Esophagus muscularis mucosa (tissue), 4 donors: ENCODE measurements around the gene GRAMD2B. TPM values are rescaled to one million over a fixed set of nuclear protein-coding genes. Genes with fewer than 3 reads are reported as not detected.

Source experiments
- DNase-seq: peaks from one replicate; pipeline ENCODE4 v3.0.0-alpha.2; 2017; ENCODE audit errors: extremely low spot score
- H3K27ac ChIP-seq, 4 donors: fragments of 200-600 bp; sonication (generic); replicated peaks in 1 of 4; 1 replicate in 3 of 4; 2 replicates in 1 of 4; pipeline ENCODE4 v1.5.1; 2016 to 2019; ENCODE audit warnings: mild to moderate bottlenecking in 1 of 4
- H3K27me3 ChIP-seq, 4 donors: fragments of 200-600 bp; sonication (generic); one replicate each; pipeline versions ENCODE4 v1.5.1 to v1.6.0; 2016 to 2019
- H3K36me3 ChIP-seq, 4 donors: fragments of 200-600 bp; sonication (generic); one replicate each; pipeline ENCODE4 v1.5.1; 2016 to 2019
- H3K4me1 ChIP-seq, 4 donors: fragments of 200-600 bp; sonication (generic); one replicate each; pipeline ENCODE4 v1.5.1; 2016 to 2019
- H3K4me3 ChIP-seq, 4 donors: fragments of 200-600 bp; sonication (generic); 1 replicate in 2 of 4; 2 replicates in 2 of 4; pipeline ENCODE4 v1.5.1; 2016 to 2019; ENCODE audit warnings: mild to moderate bottlenecking in 4 of 4, moderate library complexity in 1 of 4
- H3K9me3 ChIP-seq, 4 donors: fragments of 200-600 bp; sonication (generic); 1 replicate in 3 of 4; 2 replicates in 1 of 4; pipeline ENCODE4 v1.5.1; 2016 to 2019
- CTCF ChIP-seq, 3 experiments: fragments of 200-600 bp in 2 of 3; fragments of 450-650 bp in 1 of 3; sonication (generic) in 2 of 3; IDR thresholded peaks; one replicate each; pipeline ENCODE4 v1.5.1; 2017 to 2019; ENCODE audit warnings: antibody characterized with exemption in 3 of 3, mild to moderate bottlenecking in 2 of 3, moderate library complexity in 1 of 3
- EP300 ChIP-seq: sonication (generic); formaldehyde crosslinking; IDR thresholded peaks from one replicate; pipeline ENCODE4 v1.6.1; 2017; ENCODE audit warnings: antibody characterized with exemption
- POLR2A ChIP-seq: fragments of 450-650 bp; IDR thresholded peaks from one replicate; pipeline ENCODE4 v1.6.1; 2017; ENCODE audit warnings: antibody characterized with exemption, moderate library complexity, mild to moderate bottlenecking, low read depth
- POLR2AphosphoS5 ChIP-seq, 2 donors: sonication (generic); formaldehyde crosslinking; IDR thresholded peaks; one replicate each; pipeline ENCODE4 v1.6.1; 2017; ENCODE audit warnings: antibody characterized with exemption in 2 of 2
- WGBS: methylation state at CpG from one replicate; pipeline ENCODE4 v1.1.5; 2018; 5-methylcytosine and 5-hydroxymethylcytosine counted together
- intact Hi-C: fragments of 100-400 bp; cut with DNase I; formaldehyde crosslinking; loops from one replicate; pipeline ENCODE4 v1.15.1; 2023
- total RNA-seq, 4 donors: library from RNA; depleted of rRNA; stranded (reverse); fragments of >200 nt; gene quantifications; one replicate each; pipeline versions ENCODE4 v1.1.0 to v1.2.1, GENCODE V29; 2016

Gene GRAMD2B
- total RNA-seq, 4 donors from 2014 or later: 37.9 to 76.5 (median 49.4) TPM

- peaks cover 21 to 53% (median 52%) of the 10 kb centered on the region in 4 donors for H3K4me1 ChIP-seq
- DNase-seq: no peak
Observed at GRCh38 chr5:126383246-126383645, 40.0 kb upstream of the GRAMD2B start.

GRCh38 chr5:126383776-126384175 lies 39.4 kb upstream of the GRAMD2B start:
- intact Hi-C loops: no loop called here
- no peak for DNase-seq
- 43% methylated on average over 3 of the region's 3 CpGs for WGBS
- H3K27me3 ChIP-seq: no peaks in the 10 kb centered on the region
- TF ChIP-seq POLR2AphosphoS5 (IDR thresholded peaks at IDR 0.05): no peak
- no peak overlapping the region for H3K4me3 ChIP-seq
- H3K4me1 ChIP-seq: peaks cover 21 to 53% (median 52%) of the 10 kb centered on the region in 4 donors
- H3K36me3 ChIP-seq: no peaks in the 10 kb centered on the region
- H3K9me3 ChIP-seq: peaks cover 0 to 6% (median 0%) of the 10 kb centered on the region in 4 donors
- H3K27ac ChIP-seq: peak overlapping the region; percentile 79 to 85 (median 82)

More at GRCh38 chr5:126383246-126383645, 40.0 kb upstream of the GRAMD2B start:
- Histone ChIP-seq H3K27me3 (no peaks in the 10 kb centered on the region), H3K4me3 (no peak overlapping the region), H3K9me3 (peaks cover 0 to 6% (median 0%) of the 10 kb centered on the region in 4 donors), H3K36me3 (no peaks in the 10 kb centered on the region), H3K27ac (peak overlapping the region; percentile 79 to 85 (median 82))
- intact Hi-C loops: no loop called here
- TF ChIP-seq EP300 (no peak), POLR2A (no peak), POLR2AphosphoS5 (IDR thresholded peaks at IDR 0.05) (no peak), CTCF (IDR thresholded peaks at IDR 0.05) (no peak)

GRCh38 chr5:126384985-126385384 lies 38.2 kb upstream of the GRAMD2B start:
- WGBS: 42% methylated on average over 3 of the region's 3 CpGs
- peak overlapping the region; percentile 79 to 85 (median 82) for H3K27ac ChIP-seq

GRCh38 chr5:126385524-126386502 lies 37.4 kb upstream of the GRAMD2B start:
- intact Hi-C loops: no loop called here
- H3K4me3 ChIP-seq: no peak overlapping the region
- 75% methylated on average over 6 of the region's 6 CpGs for WGBS
- no peak for DNase-seq
- H3K27me3 ChIP-seq: no peaks in the 10 kb centered on the region
- no peaks in the 10 kb centered on the region for H3K36me3 ChIP-seq
- H3K27ac ChIP-seq: peak overlapping the region; percentile 79 to 85 (median 82)
- no peak for TF ChIP-seq POLR2A
- no peak for TF ChIP-seq EP300
- TF ChIP-seq CTCF (IDR thresholded peaks at IDR 0.05): no peak
- TF ChIP-seq POLR2AphosphoS5 (IDR thresholded peaks at IDR 0.05): no peak
- peaks cover 21 to 53% (median 52%) of the 10 kb centered on the region in 4 donors for H3K4me1 ChIP-seq
- peaks cover 0 to 6% (median 0%) of the 10 kb centered on the region in 4 donors for H3K9me3 ChIP-seq

More at GRCh38 chr5:126384985-126385384, 38.2 kb upstream of the GRAMD2B start:
- Histone ChIP-seq H3K27me3 (no peaks in the 10 kb centered on the region), H3K36me3 (no peaks in the 10 kb centered on the region), H3K9me3 (peaks cover 0 to 6% (median 0%) of the 10 kb centered on the region in 4 donors), H3K4me3 (no peak overlapping the region), H3K4me1 (peaks cover 21 to 53% (median 52%) of the 10 kb centered on the region in 4 donors)
- TF ChIP-seq EP300: no peak
- peak; percentile 36 to 61 for TF ChIP-seq POLR2AphosphoS5 (IDR thresholded peaks at IDR 0.05)
- no peak for TF ChIP-seq CTCF (IDR thresholded peaks at IDR 0.05)
- no peak for TF ChIP-seq POLR2A
- intact Hi-C loops: no loop called here
- DNase-seq: no peak

GRCh38 chr5:126389179-126389578 lies 34.0 kb upstream of the GRAMD2B start:
- no peak for TF ChIP-seq EP300
- TF ChIP-seq CTCF (IDR thresholded peaks at IDR 0.05): no peak
- no peak for TF ChIP-seq POLR2AphosphoS5 (IDR thresholded peaks at IDR 0.05)
- TF ChIP-seq POLR2A: no peak
- 91% methylated on average over 3 of the region's 3 CpGs for WGBS
- intact Hi-C loops: no loop called here
- DNase-seq: no peak
- Histone ChIP-seq H3K27ac (no peak overlapping the region), H3K9me3 (no peaks in the 10 kb centered on the region), H3K4me3 (no peak overlapping the region), H3K36me3 (no peaks in the 10 kb centered on the region), H3K27me3 (no peaks in the 10 kb centered on the region), H3K4me1 (peaks cover 17 to 40% (median 37%) of the 10 kb centered on the region in 4 donors)
